Right ventricle myocardium superior (tissue), 1 donor: Measurements from ENCODE around the gene EYA2. TPM values are rescaled to one million over a fixed set of nuclear protein-coding genes. Genes with fewer than 3 reads are reported as not detected.

Experiments used
- ATAC-seq: fragments of 200-7000 bp; cut with Tn5 transposase; one replicate; pipeline ENCODE4 v1.9.1; 2020; ENCODE audit warnings: mild to moderate bottlenecking; ENCODE audit not compliant: poor library complexity
- DNase-seq: peaks from one replicate; pipeline ENCODE4 v3.0.0-alpha.2; 2020
- intact Hi-C: fragments of 100-400 bp; cut with DNase I; formaldehyde crosslinking; loops from one replicate; pipeline ENCODE4 v1.11.2; 2022
- total RNA-seq: library from RNA; stranded (reverse); fragmentation: NEBNext Ultra II Directional; extraction: Animal tissue kit (Norgen Biotek cat#: 25700); gene quantifications from one replicate; pipeline ENCODE4 v1.2.1, GENCODE V29; 2021
- donor health status: DM: no; HTN: yes; CAD: no; lungs with severe emphysema.

EYA2 gene
- total RNA-seq, 1 donor from 2014 or later = 0.65 TPM

DNA sequence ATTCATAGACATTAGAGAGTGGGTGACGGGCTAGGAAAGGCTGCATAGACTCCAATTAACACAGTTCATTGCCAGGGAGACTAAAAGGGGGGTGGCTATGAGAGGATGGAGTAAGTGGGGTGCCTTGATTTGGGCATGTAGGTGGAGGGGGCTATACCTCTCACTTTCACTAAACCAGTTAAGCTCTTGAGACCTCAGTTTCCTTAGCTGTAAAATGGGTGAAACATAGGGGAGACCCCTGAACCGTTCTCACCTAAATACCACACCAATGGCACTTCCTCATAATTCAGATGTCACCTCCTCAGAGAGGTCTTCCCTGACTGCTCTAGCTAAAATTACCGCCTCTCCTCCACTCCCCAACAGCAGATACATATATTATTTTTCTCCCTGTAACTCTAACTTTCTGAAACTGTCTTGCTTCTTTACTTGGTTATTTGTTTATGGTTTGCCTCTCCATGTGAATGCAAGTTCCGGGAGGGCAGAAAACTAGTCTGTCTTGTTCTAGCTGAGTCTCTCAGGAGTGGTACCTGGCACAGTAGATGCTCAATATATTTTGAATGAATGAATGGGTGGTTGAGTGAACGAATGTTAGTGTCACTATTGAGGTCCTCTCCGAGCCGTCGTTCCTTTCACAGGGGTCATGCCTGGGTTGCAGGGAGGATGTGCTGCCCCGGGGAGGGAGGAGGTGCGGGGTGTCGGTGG, 615 bp upstream of the EYA2 start:
- ATAC-seq (no peak), DNase-seq (no peak)
- intact Hi-C loops = no loop called here

DNA sequence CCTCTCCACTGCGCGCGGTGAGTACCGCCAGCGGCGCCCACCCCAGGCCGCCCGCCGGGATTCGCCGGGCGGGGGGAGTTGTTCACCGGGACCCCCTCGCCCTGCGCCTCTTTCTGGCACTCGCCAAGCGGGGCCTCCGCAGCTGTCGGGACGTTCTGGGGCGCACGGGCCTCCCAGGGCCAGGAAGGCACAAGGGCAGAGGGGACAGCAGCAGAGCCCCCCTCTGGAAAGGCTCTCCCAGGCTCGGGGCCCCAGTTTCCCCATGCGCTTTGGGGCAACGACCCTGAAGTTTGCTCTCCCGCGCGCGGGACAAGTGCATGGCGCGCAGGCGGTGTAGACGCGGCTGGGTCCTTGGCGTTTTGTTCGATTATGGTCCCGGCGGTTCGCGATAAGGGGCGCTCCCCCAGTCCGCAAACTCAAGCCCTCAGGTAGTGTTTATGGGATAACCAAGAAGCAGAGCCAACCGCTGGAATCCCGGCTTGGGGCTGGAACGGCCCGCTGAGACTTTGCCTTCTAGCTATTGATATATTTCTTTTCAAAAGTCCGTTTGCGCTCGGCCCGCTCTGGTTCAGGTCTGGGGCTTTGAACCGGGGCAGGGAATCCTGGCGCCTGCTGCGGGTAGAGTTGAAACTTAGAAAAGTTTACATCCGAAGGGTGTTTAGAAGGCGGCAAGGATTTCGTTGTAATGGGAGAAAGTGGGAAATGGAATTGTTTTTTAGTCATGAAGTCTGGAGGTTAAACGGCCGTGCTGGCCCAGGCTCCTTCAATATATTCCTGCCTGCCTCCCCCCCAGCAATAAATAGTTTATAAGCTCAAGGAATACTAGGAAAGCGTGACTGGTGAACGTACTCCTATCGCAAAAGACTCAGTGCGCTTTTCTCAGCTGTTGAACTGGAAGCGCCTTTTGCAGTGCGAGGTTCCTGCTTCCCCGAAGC, 595 bp downstream of the EYA2 start:
- DNase-seq (no peak), ATAC-seq (peak; percentile 18)
- intact Hi-C loops = no loop called here

DNA sequence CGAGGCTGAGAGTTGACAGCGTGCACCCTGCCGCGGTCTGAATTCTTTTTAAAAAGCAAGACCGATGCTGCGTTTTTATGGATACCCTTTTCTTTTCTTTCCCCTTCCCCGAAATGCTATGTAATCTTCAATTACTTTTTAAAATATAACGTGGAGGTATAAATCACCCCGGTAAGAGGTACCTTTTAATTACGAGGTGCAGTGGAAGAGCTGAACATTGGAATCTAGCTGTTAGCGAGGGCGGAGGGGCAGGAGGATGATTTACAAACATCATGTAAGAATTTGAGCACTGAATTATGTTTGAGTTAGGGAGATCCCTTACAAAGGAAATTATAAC, 1.2 kb downstream of the EYA2 start:
- DNase-seq = no peak
- intact Hi-C loops = no loop called here
- no peak for ATAC-seq

DNA sequence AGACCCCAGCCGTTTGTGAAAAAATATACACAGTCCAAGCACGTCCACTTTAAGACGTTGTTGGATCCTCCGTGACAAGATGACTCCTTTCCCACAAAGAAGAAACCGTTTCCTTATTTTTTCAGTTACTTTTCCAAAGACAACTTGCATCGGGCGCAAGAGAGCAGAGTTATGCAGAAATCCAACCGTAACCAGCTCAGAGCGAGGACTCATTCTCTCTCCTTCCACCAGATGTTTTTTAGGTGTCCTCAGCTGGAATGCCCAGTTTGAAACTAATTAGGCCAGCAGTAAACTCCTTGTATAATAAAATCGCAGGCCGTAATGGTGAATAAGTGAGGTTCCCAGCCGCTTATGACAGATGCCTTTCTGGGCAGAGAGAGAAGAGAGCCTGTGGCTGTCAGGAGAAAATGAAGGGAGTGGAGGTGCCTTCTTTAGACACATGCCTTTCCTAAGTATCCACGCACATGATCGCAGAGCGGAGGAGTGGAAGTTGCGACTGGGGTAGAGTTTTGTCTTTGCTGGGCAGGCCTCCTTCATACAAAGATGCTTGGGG, 2.8 kb downstream of the EYA2 start:
- no peak for ATAC-seq
- intact Hi-C loops = no loop called here
- no peak for DNase-seq

DNA sequence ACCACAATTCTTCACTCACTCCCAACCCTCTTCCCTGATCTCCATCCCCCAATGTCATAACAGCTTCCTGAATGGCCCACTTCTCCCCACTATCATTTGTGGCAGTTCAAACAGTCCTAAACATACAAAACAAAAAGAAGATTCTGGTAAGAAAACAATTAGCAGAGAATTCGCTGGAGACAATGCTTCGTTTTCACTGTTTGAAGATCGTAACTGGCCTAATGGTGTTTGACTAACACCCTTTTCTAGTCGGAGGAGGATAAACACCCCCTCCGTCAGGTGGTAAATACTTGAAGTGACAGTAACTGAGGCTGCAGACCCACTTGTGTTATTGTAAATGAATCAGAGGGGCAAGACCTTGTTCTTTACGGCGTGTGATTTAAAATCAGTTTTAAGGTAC, 3.8 kb downstream of the EYA2 start:
- intact Hi-C loops = no loop called here
- ATAC-seq = no peak
- DNase-seq = no peak

DNA sequence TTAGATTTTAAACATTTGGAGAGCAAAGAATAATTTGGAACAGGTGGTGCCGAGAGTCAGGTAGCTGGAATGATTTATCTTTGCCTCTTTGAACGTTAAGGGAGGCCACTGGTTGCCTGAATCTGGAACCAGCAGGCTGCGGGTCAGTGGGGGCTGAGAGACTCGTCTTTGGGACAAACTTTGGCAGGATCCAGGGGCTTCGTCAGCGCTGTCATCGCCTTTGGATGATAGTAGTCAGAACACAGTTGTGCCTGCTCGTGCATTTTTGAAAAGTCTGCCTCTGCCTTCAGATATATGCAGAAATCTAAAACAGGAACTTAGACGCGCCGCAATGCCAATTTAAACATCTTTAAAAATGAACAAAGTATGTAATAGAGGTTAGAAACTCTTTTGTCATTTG, 5.0 kb downstream of the EYA2 start:
- DNase-seq = peak; percentile 75
- intact Hi-C loops = no loop called here
- peak; percentile 84 for ATAC-seq

DNA sequence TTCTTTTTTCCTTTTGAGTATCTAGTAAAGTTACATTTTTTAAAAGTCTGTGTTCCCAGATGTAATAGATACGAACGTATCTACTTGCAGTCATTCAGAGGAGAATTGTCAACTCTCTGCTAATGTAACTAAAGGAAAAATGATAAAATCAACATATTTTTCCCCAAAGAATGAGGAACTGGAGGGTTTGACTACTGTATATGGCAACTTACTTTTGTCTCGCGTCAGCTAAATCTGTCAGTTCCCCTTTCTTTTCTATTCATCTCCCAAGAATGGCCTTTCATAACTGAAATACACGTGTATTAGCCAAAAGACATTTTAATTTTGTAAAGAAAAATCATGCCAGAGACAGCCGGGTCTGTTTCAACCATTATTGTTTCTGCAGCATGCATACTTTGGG, 5.4 kb downstream of the EYA2 start:
- ATAC-seq (peak; percentile 51), DNase-seq (no peak)
- intact Hi-C loops = no loop called here

DNA sequence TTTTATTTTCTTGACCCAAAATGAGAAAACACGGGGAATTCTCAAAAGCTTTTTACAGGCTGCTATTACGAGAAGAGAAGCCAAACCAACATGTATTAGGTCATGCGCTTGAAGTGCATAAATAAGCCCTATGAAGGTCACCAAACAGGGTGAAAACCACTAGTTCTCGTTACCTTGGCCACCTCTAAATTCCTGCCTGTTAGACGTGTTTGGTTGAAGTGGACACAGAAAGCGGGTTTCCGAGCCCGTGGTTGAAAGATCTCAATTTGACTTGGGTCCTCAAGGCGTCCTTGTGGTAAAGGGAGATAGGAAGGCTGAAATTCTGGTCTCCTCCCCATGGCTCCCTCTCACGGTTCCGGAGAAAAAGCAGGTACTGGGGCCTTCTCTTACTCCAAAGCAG, 6.2 kb downstream of the EYA2 start:
- ATAC-seq = no peak
- no peak for DNase-seq
- intact Hi-C loops = no loop called here

DNA sequence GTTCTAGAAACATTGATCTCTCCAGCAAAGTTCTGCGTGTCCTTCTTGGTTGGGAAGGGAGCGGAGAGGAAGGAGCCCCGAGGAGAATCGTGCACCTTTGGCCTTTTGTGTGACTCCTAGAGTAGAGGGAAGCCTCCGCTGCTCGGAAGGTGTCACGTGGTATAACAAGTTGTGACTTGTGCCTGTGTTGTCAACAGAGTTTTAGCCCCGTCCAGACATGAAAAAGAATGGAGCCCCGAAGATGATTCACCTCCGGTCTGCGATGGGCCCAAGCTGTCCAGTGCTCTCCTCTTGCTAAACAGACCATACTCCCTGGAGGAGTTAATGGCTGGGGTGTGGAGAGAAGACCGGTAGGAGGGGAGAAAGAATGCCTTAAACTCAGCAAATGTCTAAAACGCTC, 7.0 kb downstream of the EYA2 start:
- ATAC-seq (no peak), DNase-seq (no peak)
- intact Hi-C loops = no loop called here

DNA sequence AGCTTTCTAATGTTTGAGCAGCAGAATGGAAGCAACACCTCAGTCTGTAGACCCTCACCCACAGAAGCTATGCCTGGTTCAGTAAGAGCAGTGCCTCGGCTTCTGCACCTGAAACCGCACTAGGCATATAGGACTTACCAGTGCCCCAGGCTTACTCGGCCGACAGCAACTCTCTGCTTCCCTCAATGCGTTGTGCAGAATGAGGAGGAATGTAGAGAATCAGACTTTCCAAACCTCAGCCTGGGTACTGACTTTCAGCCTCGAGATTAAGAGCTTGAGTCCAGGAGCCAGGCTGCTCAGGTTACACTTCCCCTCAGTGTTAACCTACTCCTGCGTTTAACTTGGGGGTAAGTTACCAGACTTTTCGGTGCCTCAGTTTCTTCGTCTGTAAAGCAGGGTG, 8.6 kb downstream of the EYA2 start:
- intact Hi-C loops = no loop called here
- DNase-seq (no peak), ATAC-seq (no peak)

DNA sequence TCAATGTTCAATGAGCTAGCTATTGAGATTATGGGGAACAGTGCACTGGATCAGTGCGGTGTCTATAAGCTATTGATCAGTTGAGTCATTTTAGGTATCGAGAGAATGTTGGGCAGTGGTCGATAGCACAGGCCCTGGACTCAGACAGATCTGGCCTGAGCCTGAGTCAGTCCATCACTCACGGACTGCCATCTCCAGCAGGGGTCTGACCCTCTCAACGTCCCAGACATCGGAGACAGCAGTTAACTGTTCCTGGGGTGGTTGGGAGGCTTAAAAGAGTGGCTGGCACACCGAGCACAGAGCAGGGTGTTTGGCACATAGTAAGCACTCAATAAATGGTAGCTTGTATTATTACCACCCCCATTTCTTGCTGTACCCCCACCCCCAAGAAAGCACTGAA, 9.3 kb downstream of the EYA2 start:
- ATAC-seq (no peak), DNase-seq (no peak)
- intact Hi-C loops = no loop called here

DNA sequence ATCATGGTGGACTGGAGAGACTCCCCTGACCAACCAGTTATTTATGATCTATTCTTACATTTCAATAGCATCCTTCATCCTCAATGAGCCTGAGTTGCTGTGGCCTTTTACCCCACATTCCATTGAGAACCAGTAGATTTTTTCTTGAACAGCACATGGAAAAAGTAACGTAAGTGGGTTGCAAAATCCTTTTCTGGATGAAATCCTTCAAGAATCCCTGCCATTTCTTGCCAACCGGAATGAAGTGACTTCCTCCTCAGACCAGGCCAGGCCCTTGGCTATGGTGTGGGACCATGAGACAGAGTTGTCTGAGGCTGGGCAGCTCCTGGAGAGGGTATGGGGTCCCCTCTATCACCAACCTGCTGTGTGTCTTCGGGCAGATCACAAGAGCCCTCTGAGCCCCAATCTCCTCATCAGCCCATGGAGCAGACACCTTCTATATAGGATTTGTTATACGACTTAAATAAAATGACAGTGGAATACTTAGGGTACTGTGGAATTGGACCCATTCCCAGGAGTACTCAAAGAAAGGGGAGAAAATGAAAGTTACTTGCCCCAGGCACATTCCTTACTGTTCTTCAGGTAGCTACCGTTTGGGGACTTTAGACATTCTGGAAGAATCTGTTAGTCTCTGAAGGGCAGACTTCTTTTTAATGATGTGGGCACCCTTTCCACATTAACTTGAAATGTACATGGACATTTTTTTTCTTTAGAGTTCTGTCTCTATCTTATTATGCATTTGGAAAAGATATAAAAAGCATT, 10.9 kb downstream of the EYA2 start:
- no peak for DNase-seq
- no peak for ATAC-seq
- intact Hi-C loops = no loop called here

DNA sequence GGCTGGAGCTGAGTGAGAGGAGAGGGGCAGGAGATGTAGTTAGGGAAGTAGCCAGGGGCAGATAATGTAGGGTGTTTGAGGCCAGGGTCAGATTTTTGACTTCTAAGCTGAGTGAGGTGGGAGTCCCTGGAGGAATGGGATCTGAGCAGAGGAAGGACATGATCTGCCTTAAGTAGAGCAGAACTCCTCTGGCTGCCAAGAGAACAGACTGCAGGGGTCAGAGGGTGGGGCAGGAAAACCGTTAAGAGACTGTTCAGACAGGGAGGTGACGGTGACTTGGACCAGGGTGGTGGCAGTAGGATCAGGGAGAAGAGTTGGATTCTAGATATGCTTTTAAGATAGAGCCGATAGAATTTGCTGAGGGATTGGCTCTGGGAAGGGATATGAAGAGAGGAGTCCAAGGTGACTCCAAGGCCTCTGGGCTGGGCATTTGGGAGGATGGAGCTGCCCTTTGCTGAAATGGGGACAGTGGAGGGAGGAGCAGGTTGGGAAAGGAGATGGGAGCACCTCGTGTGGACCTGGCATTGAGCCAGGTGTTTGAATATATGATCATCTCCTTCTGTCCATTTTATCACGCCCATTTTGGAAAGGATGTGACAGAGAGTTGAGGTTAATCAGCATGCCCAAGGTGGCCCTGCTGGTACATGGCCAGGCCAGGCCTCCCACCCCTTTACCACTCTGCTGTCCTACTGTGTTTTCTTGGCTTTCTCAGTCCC, 18.8 kb downstream of the EYA2 start:
- no peak for DNase-seq
- intact Hi-C loops = no loop called here
- ATAC-seq = no peak

DNA sequence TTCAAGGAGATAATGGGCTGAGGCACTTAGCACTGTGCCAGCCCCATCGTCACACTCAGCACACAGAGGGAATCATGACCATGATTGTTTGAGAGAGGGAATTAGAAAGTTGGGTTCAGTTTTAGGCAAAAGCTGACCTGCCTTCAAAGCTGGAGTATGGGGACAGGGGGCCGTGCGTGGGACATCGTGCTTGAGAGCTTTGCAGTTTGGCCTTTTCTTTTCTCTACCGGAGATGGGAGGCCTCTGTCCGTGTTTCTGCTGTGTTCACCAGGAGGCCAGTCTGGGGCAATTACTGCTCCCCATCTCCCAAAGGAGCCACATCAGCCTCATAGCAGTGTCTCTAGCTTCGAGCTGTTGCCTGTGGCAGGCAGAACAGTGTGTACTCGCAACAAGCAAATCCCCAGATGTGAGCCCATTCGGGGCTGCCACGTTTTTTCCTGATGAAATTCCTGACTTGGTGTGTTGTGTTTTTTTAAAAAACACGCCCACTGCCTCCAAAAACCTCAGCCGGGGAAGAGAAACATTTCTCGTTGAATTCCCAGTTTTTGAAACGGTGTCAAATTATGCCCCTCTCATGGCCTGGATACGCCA, 20.2 kb downstream of the EYA2 start:
- peak; percentile 64 for DNase-seq
- intact Hi-C loops = no loop called here

DNA sequence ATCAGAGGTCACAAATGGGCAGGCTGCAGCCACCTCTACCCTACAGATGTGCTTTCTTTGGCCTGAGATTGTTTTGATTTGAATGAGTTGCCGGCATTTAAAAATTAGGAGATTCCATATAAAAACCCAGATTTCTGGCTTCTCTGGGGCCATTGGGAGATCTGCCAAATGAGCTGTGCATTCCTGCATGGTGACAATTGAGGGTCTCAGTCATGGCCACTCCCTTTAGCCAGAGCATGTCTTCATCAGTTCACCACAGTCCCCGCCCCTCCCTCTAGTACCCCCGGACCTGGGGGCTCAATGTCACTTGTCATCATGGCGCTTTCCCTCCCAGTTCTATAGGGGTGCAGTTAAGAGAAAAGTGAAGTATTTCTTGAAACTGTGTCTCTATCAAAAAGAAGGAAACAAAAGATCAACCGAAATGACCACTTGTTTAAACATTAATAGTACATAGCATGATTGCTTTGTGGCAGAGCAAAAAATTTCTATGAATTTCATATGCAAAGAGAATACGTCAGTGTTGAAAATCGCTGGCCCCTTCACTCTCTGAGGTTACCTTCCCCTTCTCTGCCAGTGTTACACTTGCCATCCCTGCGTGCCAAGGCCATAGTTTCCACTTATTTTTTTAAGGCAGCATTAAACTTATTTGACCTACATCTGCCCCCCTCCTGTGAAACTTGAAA, 21.1 kb downstream of the EYA2 start:
- no peak for ATAC-seq

More for the DNA sequence above, 20.2 kb downstream of the EYA2 start:
- peak; percentile 69 for ATAC-seq

DNA sequence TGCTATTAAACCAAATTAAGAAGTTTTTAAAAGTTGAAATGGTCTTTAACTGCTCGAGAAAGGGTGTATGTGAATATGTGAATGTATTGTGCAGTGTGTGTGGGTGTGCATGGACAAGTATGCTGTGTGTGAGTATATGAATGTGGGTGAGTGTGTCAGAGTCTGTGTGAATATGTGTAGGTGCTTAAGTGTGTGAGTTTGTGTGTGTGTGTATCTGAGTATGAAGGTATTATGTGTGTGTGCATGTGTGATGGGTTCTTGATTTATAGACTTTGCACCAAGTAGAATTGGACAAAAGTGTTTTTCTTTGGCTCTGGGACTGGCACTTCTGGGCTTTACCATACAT, 21.6 kb downstream of the EYA2 start:
- intact Hi-C loops = no loop called here
- DNase-seq (no peak), ATAC-seq (no peak)

More for the DNA sequence above, 21.1 kb downstream of the EYA2 start:
- no peak for DNase-seq
- intact Hi-C loops = no loop called here

DNA sequence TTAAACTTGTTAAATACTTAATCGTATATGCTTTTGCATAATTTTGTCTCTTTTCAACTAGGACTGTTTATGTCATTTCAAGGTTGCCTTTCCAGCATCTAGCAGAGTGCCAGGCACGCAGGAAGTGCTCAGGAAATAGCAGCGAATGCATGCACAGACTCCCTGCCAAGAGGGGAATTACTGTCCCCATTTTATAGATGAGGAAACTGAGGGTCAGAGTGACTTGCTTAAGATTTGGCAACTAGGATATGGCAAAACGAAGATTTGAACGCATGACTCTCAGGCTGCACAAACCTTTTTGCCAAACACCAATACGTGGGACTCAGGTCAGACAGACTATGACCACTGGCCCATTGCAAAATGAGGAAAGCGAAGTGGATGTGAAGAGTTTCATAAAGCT, 22.5 kb downstream of the EYA2 start:
- DNase-seq = no peak
- intact Hi-C loops = no loop called here
- ATAC-seq = no peak

DNA sequence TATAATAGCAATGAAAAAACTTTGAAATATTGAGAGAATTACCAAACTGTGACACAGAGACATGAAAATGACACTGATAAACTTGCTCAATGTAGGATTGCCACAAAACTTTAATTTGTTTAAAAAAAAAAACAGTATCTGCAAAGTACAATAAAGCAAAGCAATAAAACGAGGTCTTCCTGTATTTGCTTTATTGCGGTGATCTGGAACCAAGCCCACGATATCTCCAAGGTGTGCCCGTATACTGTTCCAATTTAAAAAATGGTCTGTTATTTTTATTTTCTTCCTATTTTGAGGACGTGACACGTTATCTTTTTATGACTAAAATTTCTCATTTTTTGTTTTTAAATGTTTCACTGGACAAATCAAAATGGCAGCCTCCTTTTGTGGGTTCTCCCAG, 25.5 kb downstream of the EYA2 start:
- DNase-seq = no peak
- intact Hi-C loops = no loop called here
- no peak for ATAC-seq
